IMR-90 (cell line): ENCODE data around the gene CLASP1. TPM values are rescaled to one million over a fixed set of nuclear protein-coding genes. Genes with fewer than 3 reads are reported as not detected.

Experiments
- BHLHE40 ChIP-seq: fragments of 150-350 bp; IDR thresholded peaks from 2 replicates; pipeline ENCODE4 v1.6.1; 2016; ENCODE audit warnings: mild to moderate bottlenecking, low read depth, low read length
- NFE2L2 ChIP-seq: fragments of 150-350 bp; IDR thresholded peaks from 2 replicates; pipeline ENCODE4 v1.6.1; 2016; ENCODE audit warnings: low read depth, mild to moderate bottlenecking, low read length
- RFX5 ChIP-seq: IDR thresholded peaks from 2 replicates; pipeline ENCODE4 v1.8.0; 2012; ENCODE audit warnings: low read depth, mild to moderate bottlenecking, low read length, moderate library complexity
- polyA plus RNA-seq, 3 experiments: library from polyadenylated mRNA; depleted of rRNA; stranded (reverse); fragments of >200 nt; gene quantifications; 2 replicates each; pipeline ENCODE4 v1.2.3, GENCODE V29; 2012; ENCODE audit warnings: low replicate concordance in 1 of 3
- total RNA-seq: library from RNA; depleted of rRNA; stranded (reverse); fragments of >200 nt; gene quantifications from 2 replicates; pipeline ENCODE4 v1.2.3, GENCODE V29; 2012

Gene CLASP1
- total and polyA plus RNA-seq, 2 of the 4 experiments (the other 2 are of a cell fraction), result 12.3 to 33.7 TPM

DNA sequence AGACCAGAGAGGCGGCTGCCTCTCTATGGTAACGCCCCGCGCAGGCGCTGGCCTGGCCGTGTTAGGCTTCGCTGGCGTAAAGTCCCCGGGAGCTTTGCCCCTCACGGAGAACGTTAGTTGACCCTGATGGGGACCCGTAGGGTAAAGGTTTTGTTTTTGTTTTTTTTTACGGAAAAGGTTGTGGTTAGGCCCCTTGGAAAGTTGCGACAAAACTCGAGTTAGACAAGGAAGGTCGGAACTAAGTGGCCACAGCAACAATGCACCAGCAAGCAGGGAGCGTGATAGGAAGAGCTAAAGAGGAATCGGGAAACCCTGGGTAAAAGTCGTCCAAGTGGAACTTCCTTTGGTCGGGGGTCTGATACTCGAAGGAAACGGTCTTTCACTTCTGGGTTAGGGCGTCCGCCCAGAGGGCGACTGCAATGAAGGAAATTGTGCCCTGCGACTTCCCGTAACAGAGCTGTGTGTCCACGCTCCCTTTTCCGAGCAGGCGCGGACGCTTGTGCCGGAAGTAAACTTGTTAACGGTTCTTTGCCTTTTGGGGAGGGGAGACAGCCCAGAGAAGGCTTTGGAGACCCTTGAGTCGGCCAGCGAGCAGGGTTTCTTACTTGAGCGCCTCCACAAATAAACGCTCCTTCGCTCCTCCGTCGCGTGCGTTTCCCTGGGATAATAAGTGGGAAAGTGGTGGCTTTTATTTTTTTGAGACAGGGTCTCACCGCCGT, 493 bp upstream of the CLASP1 start (continued):
- no peak for TF ChIP-seq NFE2L2
- no peak for TF ChIP-seq BHLHE40
- no peak for TF ChIP-seq RFX5
